Forelimb muscle (tissue), 1 donor: ENCODE data around the gene TMEM40. TPM values are rescaled to one million over a fixed set of nuclear protein-coding genes. Genes with fewer than 3 reads are reported as not detected.
"Not testable (repeated sequence)": the region's sequence is repeated elsewhere in the genome, so short reads cannot be mapped to it uniquely, and the experiment has no call there.

Source experiments
- DNase-seq: peaks from one replicate; pipeline ENCODE4 v3.0.0-alpha.2; 2013; ENCODE audit warnings: low read depth
- polyA plus RNA-seq: library from polyadenylated mRNA; unstranded; fragments of 120-200 nt; gene quantifications from one replicate; pipeline ENCODE4 v1.2.1, GENCODE V29; 2013; ENCODE audit not compliant: insufficient read length

The TMEM40 gene
- polyA plus RNA-seq, 1 donor = 30.9 TPM

DNA sequence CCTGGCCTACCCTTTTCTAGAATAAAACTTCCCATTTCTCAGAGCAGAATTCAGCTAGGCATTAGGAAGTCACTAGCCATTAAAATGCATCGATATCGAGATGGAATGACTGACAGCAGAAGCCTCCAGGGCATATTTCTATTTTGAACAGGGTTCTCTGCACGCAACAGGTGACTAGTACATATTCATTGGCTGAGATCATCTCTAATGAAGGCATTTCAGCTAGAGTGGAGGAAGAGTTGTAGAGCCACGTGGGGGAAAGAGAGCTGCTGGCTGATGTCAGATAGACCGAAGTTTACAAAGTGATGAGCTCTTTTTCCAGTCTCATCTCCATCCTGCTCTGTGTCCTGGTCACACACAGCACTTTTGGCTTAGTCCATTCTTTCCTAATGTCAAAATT lies 7.5 kb downstream of the TMEM40 start:
- no peak for DNase-seq

DNA sequence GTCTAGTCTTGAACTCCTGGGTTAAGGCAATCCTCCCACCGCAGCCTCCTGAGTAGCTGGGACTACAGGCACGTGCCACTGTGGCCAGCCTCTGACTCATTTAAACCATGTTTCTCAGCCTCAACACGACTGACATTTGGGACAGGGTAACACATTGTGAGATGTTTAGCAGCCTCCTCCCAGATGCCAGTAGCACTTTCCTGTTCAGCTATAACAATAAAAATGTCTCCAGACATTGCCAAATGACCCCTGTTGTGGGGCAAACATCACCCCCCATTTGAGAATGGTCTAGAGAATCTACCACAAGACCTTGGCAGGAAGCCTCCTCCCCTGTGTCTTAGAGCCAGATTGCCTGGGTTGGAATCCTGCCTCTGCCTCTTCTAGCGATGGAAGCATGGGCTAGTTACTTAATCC lies 8.4 kb downstream of the TMEM40 start:
- DNase-seq = no peak

DNA sequence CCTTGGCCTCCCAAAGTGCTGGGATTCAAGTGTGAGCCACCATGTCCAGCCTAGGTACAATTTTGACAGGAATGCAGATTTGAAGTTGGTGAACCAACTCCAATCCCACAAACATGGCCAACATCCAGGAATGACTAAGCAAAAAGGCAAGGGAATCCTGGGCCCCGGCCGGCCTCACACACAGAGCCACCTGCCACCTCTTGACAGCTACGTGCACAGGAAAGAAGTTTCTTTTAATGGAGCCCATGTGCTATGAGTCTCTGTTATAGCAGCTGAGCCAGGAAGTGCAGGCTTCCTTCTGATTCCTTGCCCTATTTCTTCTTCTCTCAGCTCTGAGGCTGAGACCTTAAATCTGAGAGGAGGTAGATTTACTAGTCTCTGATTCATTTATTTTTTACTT lies 8.8 kb downstream of the TMEM40 start:
- DNase-seq = no peak

DNA sequence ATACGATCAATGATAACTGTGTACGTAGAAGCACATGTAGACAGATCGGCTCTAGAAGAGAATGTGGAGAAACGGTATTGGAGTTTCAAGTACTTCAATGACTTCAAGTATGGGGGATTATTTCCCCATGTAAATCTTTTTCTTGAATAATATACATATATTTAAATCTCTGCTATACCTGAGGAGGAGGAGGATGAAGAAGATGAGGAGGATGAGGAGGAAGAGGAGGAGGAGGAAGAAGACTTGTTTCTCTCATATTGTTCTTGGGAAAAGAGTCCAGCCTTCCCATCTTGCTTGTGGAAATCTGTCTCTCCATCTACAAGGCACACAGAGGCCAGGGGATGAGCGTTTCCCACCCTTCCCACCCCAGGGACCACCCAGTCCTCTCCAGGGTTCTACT lies 10.6 kb downstream of the TMEM40 start:
- no peak for DNase-seq

DNA sequence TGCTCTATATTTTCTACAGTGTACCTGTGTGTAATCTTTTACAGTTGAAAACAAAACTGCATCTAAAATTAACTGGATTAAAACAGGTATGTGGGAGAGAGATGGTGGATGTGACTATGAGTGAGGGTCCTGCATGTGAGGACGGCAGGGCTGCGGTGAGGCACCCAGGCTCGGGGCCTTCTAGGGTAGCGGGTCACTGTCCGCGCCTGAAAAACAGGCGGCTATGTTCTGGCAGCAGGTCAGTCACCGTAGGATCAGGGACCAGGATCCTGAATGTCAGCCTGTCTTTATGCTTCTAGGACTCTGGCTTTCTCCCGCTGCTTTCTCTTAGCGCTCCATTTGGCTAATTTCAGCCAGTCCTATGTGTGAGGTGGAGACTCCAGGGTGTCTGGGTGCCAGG lies 12.6 kb downstream of the TMEM40 start:
- DNase-seq = no peak

DNA sequence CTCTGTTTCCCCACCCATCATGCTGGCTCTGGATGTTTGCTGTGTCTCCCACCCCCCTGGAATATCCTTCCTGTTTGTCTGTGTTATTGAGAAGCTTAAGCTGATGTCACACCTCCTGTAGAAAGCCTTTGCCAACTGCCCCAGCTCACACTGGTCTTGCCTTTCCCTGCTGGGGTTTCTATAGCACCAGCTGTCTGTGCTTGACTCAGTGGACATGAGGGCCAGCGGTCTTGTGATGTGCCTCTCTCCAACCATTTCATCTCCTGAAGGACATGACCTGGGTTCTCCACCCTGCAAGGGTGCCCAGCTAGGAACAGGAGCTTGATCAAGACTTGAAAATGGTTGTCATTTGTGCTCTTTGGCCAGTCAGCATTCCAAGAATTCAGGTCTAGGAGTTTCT lies 14.7 kb downstream of the TMEM40 start:
- no peak for DNase-seq

DNA sequence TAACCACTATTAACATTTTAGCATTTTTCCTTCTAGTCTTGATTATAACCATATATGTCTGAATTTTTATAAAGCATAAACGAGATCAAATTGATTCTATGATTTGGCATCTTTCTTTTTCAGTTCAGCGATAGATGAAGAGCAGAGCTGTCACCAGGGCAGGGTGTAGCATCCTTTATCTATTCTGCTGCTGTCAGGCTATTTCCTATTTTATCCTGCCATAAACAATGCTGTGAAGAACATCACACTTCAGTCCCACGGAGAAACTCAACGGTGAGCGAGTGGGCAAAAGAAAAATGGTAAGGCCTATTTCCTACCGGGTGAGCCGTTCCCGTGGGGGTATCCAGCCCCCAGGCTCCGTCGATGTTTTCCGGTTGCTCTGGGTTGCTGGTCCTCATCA lies 15.5 kb downstream of the TMEM40 start:
- DNase-seq = no peak

DNA sequence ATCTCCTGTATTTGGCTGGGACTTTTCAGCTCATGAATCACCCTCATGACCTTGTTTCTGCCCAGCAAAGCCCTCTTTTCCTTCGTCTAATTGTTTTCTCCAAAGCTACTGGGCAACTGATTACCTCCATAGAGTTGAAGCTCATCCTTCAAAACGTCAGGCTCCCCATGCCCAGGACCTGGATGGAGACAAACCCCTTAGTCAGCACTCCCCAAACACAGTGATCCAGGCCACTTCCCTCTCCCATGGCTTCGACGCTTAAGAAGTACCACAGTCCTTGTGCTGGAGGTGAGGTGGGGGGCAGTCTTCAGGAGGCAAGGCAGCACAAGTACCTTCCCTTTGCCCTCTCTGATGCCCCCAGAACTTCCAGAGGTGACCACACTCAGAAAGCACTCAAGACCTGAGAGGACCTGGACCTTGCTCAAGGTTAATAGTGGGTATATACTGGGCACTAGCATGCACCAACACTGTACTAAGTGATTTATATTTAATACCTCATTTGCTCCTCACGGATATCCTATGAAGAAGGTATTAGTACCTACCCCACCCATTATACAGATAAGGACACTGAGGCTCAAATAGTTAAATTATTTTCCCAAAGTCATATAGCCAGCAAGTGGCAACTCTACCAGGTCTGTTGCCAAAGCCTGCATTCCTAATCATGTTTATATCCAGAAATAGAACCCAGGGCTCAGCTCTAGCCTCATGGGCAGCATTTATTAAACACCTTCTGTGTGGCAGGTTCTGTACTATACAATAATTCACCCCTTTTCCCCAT lies 16.5 kb downstream of the TMEM40 start:
- no peak for DNase-seq

DNA sequence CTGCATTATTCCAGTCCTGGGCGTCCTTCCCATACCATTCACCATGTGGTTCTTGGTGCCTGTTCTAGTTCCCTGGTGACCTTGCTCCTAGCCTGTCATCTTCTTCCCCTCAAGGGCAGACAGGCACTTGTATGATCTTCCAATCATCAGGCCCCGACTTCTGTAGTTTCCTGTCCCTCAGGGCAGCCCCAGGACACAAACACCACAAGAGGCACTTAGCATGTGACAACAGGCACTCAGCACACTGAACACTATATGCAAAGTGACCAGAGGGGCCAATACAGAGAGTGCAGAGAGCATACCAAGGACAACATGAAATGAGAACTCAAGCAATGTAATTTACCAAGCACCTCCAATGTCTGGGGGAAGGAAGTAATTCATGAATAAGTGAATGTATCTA lies 17.9 kb downstream of the TMEM40 start:
- DNase-seq = no peak

DNA sequence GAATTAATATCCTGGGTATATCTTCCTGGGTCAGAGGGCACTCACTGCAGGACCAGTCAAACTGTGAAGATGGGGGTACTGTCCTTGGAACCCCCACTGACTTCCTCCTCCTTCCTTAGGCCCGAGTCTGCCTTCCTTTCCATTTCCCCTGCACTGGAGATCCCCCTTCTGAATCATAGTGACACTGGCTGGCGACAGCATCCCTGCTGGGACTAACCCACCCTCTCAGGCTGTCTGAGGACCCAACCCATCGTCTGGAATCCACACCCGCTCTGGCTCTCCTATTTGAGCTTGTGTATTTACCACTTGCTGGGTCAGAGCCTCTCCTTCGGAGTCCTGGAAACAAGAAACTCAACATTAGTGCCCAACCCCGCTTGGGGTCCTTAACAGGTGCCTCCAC lies 21.2 kb downstream of the TMEM40 start:
- DNase-seq = no peak

DNA sequence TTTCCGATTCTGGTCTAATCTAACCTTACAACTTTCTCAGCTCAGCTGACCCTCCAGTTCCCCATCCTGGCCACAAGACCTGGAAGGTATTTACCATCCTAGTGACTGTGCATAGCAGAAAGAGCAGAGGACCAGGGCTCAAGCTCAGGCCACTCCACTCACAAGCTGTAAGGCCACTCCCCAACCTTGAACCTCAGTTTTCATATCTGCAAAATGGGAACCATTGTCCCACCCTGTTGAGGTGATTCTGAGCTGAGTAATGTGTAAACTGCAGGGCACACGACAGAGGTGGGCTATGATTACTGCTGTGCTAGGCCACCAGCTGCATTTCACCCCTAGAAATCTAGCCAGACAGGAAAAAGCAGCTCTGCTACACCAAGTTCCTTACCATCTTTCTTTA lies 21.7 kb downstream of the TMEM40 start:
- no peak for DNase-seq

DNA sequence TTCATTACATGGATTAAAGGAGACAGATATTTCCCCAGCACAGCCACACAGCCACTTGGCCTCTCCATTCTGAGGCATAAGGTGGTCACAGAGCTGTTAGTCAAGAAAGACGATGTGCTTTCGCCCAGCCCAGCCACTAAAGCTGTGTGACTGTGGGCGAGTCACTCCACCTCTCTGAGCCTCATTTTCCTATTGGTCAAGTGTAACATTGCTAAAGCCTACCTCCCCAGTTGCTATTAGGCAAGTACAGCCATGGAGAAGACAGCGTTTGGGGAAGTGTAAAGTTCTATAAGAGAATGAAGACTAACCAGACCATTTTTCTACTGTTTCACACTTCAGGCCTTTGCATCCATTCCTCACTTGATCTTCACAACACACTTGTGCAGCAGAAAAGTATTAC lies 24.1 kb downstream of the TMEM40 start:
- DNase-seq = no peak

DNA sequence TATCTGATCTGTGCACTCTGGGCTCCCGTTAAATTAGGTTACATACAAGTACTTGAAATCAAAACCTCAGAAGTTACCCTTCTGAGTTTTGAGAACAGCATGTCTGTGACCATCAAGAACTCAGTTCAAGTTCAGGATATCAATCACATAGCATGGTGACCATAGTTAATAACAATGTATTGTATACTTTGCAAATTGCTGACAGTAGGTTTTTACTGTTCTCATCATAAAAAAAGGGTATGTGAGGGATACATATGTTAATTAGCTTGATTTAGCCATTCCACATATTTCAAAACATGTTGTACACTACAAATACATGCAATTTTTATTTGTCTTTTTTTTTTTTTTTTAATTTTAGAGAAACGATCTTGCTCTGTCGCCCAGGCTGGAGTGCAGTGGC lies 25.5 kb downstream of the TMEM40 start:
- DNase-seq = no peak

DNA sequence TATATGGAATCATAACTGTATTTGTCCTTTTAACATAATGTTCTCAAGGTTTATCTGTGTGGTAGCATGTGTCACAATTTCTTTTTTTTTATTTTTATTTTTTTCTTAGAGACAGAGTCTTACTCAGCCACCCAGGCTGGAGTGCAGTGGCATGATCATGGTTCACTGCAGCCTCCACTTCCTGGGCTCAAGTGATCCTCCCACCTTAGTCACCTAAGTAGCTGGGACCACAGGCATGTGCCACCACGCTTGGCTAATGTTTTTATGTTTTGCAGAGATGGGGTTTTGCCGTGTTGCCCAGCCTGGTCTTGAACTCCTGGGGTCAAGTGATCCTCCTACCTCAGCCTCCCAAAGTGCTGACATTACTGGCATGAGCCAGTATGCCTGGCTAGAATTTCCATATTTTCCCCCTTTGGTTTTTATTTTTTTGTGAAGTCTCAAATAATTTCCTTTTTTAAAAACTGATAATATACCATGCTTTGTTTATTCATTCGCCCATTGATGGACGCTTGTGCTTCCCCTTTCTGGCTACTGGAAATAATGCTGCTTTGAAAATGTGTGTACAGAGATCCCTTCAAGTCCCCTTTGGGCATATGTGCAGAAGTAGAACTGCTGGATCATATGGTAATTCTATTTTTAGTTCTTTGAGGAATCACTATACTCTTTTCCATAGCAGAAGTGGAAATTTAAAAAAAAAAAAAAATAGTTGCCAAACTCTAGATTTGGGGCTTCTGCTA lies 28.4 kb downstream of the TMEM40 start:
- no peak for DNase-seq

DNA sequence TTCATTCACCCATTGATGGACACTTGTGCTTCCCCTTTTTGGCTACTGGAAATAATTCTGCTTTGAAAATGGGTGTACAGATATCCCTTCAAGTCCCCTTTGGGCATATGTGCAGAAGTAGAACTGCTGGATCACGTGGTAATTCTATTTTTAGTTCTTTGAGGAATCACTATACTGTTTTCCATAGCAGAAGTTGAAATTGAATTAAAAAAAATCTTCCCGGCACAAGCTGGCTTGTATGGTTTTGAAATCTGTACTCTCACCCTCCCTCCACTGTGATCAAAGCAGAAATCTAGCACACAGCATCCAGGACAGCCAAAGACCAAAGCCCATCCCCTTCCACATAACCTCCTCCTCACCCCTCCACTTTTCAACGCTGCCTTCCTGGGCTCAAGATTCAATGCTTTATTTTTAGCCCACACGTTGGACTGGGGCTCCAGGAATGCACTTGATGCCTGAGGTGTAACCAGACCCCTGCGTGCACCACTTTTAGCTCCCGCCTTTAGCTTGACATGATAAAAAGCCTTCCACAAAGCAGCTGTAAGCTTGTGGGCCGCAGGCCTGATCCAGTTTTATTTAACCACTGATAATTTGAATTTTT lies 29.9 kb downstream of the TMEM40 start:
- DNase-seq = no peak

DNA sequence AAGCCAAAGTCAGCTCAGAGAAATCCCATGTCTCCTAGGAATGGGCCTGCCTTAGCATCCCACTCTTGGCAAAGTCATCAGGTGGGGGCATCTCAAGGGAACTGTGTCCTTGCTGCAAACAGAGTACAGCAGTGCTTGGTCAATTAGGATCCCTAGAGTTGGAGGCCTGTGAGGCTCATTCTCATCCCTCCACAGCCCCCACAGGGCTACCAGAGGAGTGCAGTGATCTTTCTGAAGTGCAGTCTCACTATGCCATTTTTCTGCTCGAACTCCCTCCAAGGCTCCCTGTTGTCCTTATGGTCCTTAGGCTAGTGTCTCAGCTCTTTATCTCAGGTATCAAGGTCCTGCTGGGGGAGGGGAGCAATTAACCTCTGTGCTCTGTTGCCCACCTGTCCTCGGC lies 31.1 kb downstream of the TMEM40 start:
- DNase-seq = no peak

DNA sequence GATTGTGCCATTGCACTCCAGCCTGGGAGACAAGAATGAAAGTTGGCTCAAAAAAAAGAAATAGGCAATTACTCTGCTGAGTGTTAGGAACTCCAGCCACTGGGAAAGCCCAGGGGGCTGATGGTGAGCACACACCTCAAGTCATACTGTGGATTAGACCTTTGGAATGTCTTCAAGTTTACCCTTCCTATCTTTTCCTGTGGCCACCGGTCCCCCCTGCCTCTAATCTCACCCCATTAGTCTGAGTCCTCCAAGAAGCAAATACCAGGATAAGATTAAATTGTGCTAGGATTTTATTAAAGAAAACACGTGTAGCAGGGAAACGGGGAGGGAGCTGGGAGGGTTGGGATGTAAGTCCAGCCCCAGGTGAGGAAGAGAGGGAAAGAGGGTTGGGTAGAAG lies 31.6 kb downstream of the TMEM40 start:
- DNase-seq = no peak

DNA sequence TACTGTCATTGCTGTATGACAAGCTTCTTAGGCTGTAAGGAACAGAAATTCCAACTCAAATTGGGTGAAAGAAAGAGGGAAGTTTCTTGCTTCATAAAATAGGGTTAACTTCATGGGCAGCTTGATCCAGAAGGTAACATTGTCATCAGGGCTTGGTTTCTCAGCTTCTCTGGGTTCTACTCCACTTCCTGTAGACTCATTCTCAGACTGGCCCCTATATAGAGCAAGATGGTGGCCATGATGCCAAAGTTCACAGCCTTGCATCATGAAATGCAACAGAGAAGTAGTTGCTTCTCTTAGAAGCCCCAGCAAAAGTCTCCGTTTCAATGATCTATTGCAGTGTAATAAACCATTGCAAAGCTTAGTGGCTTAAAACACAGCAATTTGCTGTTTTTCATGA lies 33.6 kb downstream of the TMEM40 start:
- DNase-seq = no peak

DNA sequence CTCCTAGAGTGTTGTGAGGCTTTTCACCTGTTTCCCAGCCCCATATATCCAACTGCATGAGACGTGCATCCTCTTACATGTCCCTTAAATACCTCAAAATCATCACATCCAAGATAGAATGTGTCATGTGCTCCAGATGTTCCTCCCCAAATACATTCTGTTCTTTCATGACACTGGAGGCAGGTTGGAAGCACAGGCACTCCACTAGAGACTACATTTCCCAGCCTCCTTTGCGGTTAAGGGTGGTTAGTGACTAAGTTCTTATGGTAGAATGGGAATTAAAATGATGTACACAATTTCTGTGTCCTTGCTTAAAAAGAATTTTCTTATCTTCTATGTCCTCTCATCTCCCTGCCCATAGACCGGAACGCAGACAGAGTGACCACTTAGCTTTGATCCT lies 34.3 kb downstream of the TMEM40 start:
- no peak for DNase-seq

DNA sequence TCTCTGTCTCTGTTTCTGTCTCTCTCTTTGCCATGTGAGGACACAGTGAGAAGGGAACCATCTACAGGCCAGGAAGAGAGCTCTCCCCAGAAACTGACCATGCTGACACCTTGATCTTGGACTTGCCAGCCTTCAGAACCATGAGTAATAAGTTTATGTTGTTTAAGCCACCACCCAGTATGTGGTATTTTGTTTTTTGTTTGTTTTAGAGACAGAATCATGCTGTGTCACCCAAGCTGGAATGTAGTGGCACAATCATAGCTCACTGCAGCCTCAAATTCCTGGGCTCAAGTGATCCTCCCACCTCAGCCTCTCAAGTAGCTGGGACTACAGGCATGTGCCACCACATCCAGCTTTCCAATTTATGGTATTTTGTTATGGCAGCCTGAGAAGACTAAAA lies 35.7 kb downstream of the TMEM40 start:
- DNase-seq = not testable (repeated sequence)

DNA sequence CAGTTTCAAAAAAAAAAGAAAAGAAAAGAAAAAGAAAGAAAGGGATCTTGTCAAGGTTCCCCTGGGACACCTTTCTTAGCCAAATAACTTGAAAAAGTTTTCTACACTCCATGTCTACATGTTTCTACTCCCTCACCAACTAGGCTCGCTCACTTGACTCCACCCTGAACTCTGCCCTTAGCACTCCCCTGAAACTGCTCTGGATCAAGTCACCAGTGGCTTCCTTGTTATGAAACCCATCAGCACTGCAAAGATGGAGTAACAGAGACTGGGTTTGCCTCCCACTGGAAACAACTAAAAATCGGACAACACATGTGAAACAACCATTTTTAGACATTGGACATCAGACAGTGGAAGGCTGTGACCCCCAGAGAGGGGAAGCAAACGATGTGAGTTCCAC lies 36.8 kb downstream of the TMEM40 start:
- no peak for DNase-seq

DNA sequence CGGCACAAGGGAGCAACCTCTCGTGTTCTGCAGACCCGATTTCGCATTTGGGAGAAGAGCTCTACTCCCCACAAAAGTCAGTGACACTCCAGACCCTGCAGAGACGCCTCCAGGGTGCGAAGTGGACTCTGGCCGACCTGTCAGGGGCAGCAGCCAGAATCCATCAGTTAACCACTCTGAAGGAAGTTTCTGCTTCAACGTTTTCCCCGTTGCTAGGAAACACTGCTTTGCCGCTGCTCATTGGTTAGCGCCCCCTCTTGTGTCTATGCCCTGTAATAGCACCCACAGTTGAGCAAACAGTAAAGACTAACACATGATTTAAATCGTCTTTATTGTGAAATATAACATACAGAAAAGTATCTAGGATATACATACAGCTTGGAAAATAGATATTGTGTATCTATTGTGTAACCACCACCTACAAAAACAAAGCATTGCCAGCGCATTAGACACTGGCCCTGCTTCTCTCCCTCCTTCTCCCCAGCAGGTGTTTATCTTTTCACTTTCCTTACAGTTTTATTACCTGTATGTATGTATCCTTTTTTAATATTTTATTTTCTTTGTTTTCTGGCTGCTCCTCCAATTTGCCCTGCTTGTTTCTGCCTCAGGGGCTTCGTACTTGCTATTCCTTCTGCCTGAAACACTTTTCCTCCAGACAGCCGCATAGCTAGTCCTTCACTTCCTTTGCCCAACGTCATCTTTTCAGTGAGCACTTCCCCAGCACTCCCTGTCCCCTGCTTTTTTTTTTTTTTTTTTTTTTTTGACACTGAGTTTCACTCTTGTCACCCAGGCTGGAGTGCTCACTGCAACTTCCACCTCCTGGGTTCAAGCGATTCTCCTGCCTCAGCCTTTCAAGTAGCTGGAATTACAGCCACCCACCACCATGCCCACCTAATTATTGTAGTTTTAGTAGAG lies 38.8 kb downstream of the TMEM40 start:
- DNase-seq = peak; percentile 90
